Right cardiac atrium (tissue), 5 donors: ENCODE data around the gene LCLAT1. TPM values are rescaled to one million over a fixed set of nuclear protein-coding genes. Genes with fewer than 3 reads are reported as not detected.
"Not testable (repeated sequence)": the region's sequence is repeated elsewhere in the genome, so short reads cannot be mapped to it uniquely, and the experiment has no call there.

Experiments used
- ATAC-seq, 2 donors: fragments of 200-7000 bp; cut with Tn5 transposase; one replicate each; pipeline versions ENCODE4 v1.8.0 to v1.9.1; 2020; ENCODE audit warnings: moderate library complexity in 2 of 2, mild to moderate bottlenecking in 1 of 2
- DNase-seq, 3 donors: peaks; one replicate each; pipeline ENCODE4 v3.0.0-alpha.2; 2020
- H3K27ac ChIP-seq: one replicate; pipeline ENCODE4 v1.5.1; 2013; ENCODE audit warnings: mild to moderate bottlenecking, low read length, control low read depth, moderate library complexity
- H3K27me3 ChIP-seq: one replicate; pipeline ENCODE4 v1.6.1; 2013; ENCODE audit not compliant: control insufficient read depth, insufficient read depth
- H3K4me1 ChIP-seq: one replicate; pipeline ENCODE4 v1.6.1; 2013; ENCODE audit warnings: low read length; ENCODE audit not compliant: control insufficient read depth, insufficient read depth
- H3K4me3 ChIP-seq: one replicate; pipeline ENCODE4 v1.5.1; 2013; ENCODE audit warnings: low read length, control low read depth
- H3K9me3 ChIP-seq: one replicate; pipeline ENCODE4 v1.6.1; 2013; ENCODE audit warnings: low read length; ENCODE audit not compliant: control insufficient read depth
- WGBS: extraction: QIAGEN DNeasy Blood & Tissue Kit; methylation state at CpG from one replicate; pipeline ENCODE4 v1.1.7; 2013; 5-methylcytosine and 5-hydroxymethylcytosine counted together
- intact Hi-C, 4 donors: fragments of 100-400 bp; cut with DNase I; formaldehyde crosslinking; loops; one replicate each; pipeline versions ENCODE4 v1.11.0 to v1.14.0; 2022 to 2023
- polyA plus RNA-seq: library from polyadenylated mRNA; stranded (reverse); fragments of 200-250 nt; gene quantifications from one replicate; pipeline ENCODE4 v1.2.3, GENCODE V29; 2013
- total RNA-seq, 4 donors: library from RNA; stranded (reverse); fragmentation: NEBNext Ultra II Directional; extraction: Animal tissue kit (Norgen Biotek cat#: 25700); gene quantifications; one replicate each; pipeline ENCODE4 v1.2.1, GENCODE V29; 2021
- donor health status: healthy with polysubstance abuse.
- donor health status: DM: no; HTN: yes; CAD: no.
- donor health status: DM: no; HTN: no; CAD: no.
- donor health status: DM: no; HTN: yes; CAD: no; lungs with severe emphysema.
- donor health status: DM: yes; HTN: yes; CAD: no.

LCLAT1 gene
- total and polyA plus RNA-seq, 5 donors: 5.1 to 18.7 (median 16.0) TPM

DNA sequence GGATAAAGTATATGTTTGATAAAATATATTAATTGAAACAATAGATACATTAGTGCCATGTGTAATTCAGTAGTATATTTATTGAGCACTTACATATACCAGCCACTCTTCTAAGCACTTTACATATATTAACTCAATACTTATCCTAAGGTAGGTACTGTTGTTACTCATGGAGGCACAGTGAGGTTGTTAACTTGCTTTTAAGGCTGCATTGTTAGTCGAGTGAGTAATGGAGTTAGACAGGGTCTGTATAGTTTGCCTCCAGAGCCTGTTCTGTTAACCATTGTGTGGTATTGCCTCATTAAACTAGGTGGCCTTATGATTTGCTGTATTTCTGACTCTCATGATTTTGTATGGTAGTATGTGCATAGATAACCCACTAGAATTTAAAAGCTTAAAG, 44.2 kb downstream of the LCLAT1 start:
- Histone ChIP-seq H3K9me3 (no peaks in the 10 kb centered on the region), H3K4me3 (no peak overlapping the region), H3K27me3 (no peaks in the 10 kb centered on the region), H3K27ac (no peak overlapping the region), H3K4me1 (peaks cover 2% of the 10 kb centered on the region)
- WGBS: 59% methylated on average over 1 of the region's 1 CpG
- DNase-seq (no peak), ATAC-seq (no peak)
- intact Hi-C loops: no loop called here

DNA sequence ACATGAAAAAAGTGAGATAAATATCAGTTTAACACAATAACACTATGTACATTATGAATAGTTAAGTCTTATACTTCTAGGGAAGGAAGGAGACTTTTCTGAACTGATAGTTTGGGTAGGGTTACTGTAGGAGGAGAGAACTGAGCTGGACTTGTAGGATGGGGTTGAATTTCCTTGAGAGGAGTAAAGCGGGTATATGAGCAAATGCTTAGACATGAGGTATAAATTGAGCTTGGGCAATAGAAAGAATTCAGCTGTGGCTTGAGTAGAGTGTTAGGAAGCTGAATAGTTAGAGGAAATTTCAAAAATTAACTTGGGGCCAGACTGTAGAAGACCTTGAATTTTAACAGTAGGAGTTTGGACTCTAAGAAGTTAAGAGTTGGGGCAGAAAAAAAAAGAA, 45.1 kb downstream of the LCLAT1 start:
- H3K9me3 ChIP-seq: no peaks in the 10 kb centered on the region
- no peak overlapping the region for H3K4me3 ChIP-seq
- no peak overlapping the region for H3K27ac ChIP-seq
- no peak for DNase-seq
- 96% methylated on average over 1 of the region's 1 CpG for WGBS
- intact Hi-C loops: no loop called here
- no peaks in the 10 kb centered on the region for H3K27me3 ChIP-seq
- no peak for ATAC-seq
- peaks cover 2% of the 10 kb centered on the region for H3K4me1 ChIP-seq

DNA sequence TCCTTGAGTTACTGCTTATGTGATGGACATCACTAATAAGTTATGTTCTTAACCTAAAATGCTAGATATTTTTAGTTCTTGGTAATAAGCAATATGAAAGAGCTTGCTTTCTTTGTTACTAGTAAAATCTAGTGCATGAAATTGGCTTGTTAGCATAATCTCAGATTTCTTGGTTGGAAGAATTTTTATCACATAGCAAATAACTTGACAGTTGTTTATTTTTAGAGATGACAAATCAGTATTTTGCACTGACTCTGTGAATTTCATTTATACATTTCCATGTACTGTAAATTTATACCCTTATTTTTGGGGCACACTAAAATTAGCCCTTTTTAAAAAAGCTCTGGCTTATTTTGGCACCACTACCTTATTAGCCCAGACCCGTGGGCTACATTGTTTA, 45.6 kb downstream of the LCLAT1 start:
- no peaks in the 10 kb centered on the region for H3K9me3 ChIP-seq
- H3K27me3 ChIP-seq: no peaks in the 10 kb centered on the region
- DNase-seq: no peak
- intact Hi-C loops: no loop called here
- ATAC-seq: no peak
- H3K27ac ChIP-seq: no peak overlapping the region
- 30% methylated on average over 1 of the region's 1 CpG for WGBS
- peaks cover 2% of the 10 kb centered on the region for H3K4me1 ChIP-seq
- no peak overlapping the region for H3K4me3 ChIP-seq

DNA sequence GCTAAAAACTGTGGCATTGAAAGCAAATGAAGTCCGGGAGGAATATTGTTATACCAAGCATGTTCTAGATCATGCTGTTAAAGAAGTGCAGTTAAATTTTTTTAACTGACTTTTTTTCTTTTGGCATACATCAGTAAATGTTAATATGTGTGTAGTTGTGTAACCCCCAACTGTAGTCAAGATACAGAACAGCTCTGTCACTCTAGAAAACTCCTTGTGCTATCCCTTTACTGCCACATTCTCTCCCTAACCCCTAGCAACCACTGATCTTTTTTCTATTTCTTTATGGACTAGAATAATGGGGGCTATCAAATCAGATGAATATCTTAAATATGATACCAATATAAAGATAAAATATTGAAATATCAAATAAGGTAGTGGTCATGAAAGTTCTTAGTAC, 46.4 kb downstream of the LCLAT1 start:
- no peak for DNase-seq
- Histone ChIP-seq H3K9me3 (no peaks in the 10 kb centered on the region), H3K4me3 (no peak overlapping the region), H3K27ac (no peak overlapping the region), H3K4me1 (peaks cover 2% of the 10 kb centered on the region), H3K27me3 (no peaks in the 10 kb centered on the region)
- no peak for ATAC-seq
- 79% methylated on average over 1 of the region's 1 CpG for WGBS
- intact Hi-C loops: no loop called here

DNA sequence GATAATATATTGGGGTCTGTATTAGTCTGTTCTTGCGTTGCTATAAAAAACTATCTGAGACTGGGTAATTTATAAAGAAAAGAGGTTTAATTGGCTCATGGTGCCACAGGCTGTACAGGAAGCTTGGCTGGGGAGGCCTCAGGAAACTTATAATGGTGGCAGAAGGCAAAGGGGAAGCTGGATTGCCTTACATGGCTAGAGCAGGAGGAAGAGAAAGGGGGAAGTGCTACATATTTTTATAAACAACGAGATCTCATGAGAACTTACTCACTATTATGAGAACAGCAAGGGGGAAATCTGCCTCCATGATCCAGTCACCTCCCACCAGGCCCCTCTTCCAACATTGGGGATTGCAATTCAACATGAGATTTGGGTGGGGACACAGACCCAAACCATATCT, 48.9 kb downstream of the LCLAT1 start:
- WGBS: 75% methylated on average over 2 of the region's 2 CpGs
- ATAC-seq: not testable (repeated sequence)

DNA sequence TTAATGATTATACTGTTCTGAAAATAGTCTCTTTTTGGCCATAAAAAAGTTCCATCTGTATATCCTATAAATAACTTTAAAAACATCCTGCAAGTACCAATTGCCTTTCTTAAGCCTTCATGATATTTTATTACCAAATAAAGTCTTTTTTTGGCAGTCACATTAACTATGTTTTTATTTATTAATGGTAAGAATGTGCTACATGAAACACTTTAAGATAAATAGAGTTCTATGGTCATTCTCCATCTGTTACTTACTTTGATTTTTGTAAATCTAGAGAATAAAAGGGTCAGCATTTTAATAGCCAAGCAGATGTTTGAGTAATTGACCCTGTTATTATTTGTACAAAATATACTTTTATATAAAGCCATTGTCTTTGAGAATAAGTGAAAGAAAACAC, 52.6 kb downstream of the LCLAT1 start:
- H3K27me3 ChIP-seq: no peaks in the 10 kb centered on the region
- ATAC-seq: no peak
- H3K9me3 ChIP-seq: no peaks in the 10 kb centered on the region
- H3K4me3 ChIP-seq: no peak overlapping the region
- no peak overlapping the region for H3K27ac ChIP-seq
- intact Hi-C loops: no loop called here
- no peak for DNase-seq
- H3K4me1 ChIP-seq: no peaks in the 10 kb centered on the region

More for the DNA sequence above, 48.9 kb downstream of the LCLAT1 start:
- H3K27ac ChIP-seq, DNase-seq, H3K9me3 ChIP-seq, H3K27me3 ChIP-seq, H3K4me1 ChIP-seq, H3K4me3 ChIP-seq, intact Hi-C loops: not testable (repeated sequence)

DNA sequence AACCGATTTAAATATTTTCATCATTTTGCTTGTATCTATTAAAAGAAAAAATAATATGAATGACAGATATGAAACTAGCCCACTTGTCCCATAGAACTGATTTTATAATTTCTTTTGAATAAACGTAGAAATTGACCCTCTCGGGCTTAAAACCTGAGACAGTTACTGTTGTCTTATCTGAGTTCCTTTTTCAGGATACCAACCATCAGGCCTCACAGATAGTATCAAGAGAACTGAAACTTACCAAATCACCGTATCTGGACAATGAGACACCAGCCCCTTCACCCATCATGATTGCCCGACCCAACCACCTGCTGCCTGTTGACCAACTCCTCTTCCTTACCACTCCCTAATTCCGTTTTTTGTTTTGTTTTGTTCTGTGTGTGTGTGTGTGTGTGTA, 53.7 kb downstream of the LCLAT1 start:
- WGBS: 94% methylated on average over 6 of the region's 6 CpGs
- Histone ChIP-seq H3K4me1 (no peaks in the 10 kb centered on the region), H3K27me3 (no peaks in the 10 kb centered on the region), H3K27ac (no peak overlapping the region), H3K4me3 (no peak overlapping the region), H3K9me3 (no peaks in the 10 kb centered on the region)
- no peak for ATAC-seq
- DNase-seq: no peak
- intact Hi-C loops: no loop called here

DNA sequence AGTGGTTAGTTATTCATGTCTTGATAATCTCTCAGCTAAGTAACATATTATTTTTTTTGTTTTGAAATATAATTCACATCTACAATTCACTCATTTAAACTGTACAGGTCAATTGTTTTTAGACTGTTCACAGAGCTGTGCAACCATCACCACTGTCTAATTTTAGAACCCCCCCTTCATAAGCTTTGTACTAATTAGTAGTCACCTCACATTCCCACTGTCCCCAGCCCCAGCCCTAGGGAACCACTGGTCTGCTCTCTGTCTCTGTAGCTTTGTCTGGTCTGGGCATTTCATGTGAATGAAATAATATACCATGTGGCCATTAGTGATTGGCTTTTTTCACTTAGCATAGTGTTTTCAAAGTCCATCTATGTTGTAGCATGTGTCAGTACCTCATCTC, 55.3 kb downstream of the LCLAT1 start:
- ATAC-seq: no peak
- intact Hi-C loops: no loop called here
- Histone ChIP-seq H3K27ac (no peak overlapping the region), H3K9me3 (no peaks in the 10 kb centered on the region), H3K27me3 (no peaks in the 10 kb centered on the region), H3K4me3 (no peak overlapping the region), H3K4me1 (no peaks in the 10 kb centered on the region)
- DNase-seq: no peak

DNA sequence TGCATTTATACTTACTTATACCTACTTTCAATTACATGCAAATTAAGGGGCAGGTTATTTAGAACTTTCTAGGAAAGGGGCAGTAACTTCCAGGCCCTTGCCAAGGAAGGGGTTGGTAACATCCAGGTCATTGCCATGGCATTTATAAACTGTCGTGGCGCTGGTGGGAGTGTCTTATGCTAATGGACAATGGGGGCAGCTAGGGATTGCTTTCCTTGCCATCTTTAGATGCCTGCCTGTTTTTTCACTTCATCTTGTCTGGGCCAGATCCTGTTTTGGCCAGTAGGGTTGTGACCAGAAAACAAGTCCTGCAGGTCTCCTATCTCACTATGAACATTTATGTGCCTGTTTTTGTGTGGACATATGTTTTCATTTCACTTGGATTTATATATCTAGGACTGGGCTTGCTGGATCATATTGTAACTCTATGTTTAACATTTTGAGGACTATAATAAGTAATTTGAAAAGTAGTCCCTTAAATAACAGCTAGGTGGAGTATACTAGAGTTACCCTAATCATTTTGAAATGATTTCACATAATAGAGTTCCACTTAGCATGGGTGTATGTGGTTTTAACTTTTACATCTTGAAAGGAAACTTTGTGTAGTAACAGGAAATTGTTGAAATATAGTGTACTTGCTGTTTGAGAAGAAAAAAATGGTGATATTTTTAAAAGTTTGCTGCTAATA, 56.1 kb downstream of the LCLAT1 start:
- H3K4me3 ChIP-seq: no peak overlapping the region
- no peaks in the 10 kb centered on the region for H3K9me3 ChIP-seq
- DNase-seq: no peak
- intact Hi-C loops: no loop called here
- WGBS: 96% methylated on average over 2 of the region's 2 CpGs
- no peak overlapping the region for H3K27ac ChIP-seq
- H3K27me3 ChIP-seq: no peaks in the 10 kb centered on the region
- H3K4me1 ChIP-seq: no peaks in the 10 kb centered on the region
- ATAC-seq: no peak

DNA sequence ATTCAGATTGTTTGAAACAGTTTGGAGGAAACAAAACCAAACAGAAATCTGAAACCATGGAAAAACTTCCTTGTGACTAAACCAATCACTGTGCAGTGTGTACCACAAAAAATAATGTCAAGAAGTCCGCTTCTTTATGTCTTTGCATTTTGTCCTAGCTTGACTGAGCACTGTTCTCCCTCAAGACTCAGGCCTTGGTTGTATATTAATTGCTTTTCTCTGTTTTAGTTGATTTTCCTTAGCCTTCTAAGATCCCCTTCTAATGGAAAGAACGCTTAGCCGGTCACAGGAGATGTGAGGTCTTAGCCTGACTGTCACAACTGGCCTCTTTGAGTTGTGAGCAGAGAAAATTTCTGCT, 56.6 kb downstream of the LCLAT1 start:
- no peaks in the 10 kb centered on the region for H3K9me3 ChIP-seq
- 80% methylated on average over 3 of the region's 3 CpGs for WGBS
- no peaks in the 10 kb centered on the region for H3K27me3 ChIP-seq
- intact Hi-C loops: no loop called here
- H3K4me1 ChIP-seq: no peaks in the 10 kb centered on the region
- H3K4me3 ChIP-seq: no peak overlapping the region
- DNase-seq (no peak), ATAC-seq (no peak)
- H3K27ac ChIP-seq: no peak overlapping the region

DNA sequence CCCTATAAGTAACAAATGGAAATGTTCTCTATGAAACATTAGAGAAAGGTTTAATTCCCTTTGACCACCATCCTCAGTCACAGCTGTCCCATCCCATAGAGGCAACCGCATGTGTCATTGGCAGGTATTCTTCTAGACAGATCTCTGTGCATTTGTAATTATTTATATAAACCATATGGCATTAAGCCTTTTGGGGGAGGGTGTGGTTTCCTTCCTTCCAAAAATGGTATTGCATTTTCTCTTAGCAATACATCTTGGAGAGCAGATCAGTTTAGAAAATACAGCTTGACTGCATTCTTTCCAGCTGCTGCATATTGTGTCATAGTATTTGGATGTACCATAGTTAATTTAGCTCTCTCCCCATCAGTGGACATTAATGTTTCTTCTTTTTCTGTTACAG, 57.7 kb downstream of the LCLAT1 start:
- H3K27ac ChIP-seq: no peak overlapping the region
- WGBS: 90% methylated on average over 1 of the region's 1 CpG

DNA sequence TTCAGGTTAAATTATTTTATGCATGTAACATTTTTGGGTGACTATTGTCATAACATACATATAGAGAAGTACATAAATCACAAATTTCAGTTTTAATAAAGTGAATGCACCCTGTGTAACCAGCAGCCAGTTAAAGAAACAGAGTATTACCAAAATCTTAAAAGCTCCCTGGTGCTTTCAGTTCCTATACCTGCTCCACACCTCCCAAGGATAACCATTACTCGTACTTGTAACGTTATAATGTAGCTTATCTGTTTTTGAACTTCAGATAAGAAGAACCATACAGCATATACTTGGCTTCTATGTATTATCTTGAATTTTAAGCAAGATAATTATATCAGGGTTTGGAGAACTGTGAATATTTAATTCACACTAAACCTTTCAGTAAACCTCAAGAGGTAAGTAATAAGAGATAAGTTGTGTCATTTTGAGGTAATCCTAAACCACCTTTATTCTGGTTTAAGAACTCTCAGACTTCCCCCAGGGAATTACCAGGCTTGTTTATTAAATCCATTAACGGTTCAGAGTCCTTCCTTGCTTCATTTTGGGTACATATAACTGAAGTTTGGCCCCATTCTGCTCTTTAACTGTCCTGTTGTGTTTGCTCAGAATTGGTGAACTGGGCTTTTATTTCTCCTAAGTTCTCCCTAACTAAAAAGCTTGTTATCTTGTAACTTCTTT, 58.6 kb downstream of the LCLAT1 start:
- H3K4me3 ChIP-seq: no peak overlapping the region
- H3K4me1 ChIP-seq: no peaks in the 10 kb centered on the region
- no peak for DNase-seq
- intact Hi-C loops: no loop called here
- no peaks in the 10 kb centered on the region for H3K27me3 ChIP-seq
- H3K9me3 ChIP-seq: no peaks in the 10 kb centered on the region
- H3K27ac ChIP-seq: no peak overlapping the region
- WGBS: 53% methylated on average over 3 of the region's 3 CpGs
- no peak for ATAC-seq

More for the DNA sequence above, 57.7 kb downstream of the LCLAT1 start:
- ATAC-seq (no peak), DNase-seq (no peak)
- H3K4me3 ChIP-seq: no peak overlapping the region
- no peaks in the 10 kb centered on the region for H3K4me1 ChIP-seq
- no peaks in the 10 kb centered on the region for H3K27me3 ChIP-seq
- no peaks in the 10 kb centered on the region for H3K9me3 ChIP-seq
- intact Hi-C loops: no loop called here
